IMR-90 (cell line): ENCODE results near the gene KCNIP1. TPM values are rescaled to one million over a fixed set of nuclear protein-coding genes. Genes with fewer than 3 reads are reported as not detected.

Source experiments
- ATAC-seq: fragments of 200-7000 bp; cut with Tn5 transposase; 2 replicates; pipeline ENCODE4 v1.9.1; 2020; ENCODE audit warnings: low read depth, mild to moderate bottlenecking, moderate library complexity
- BruUV-seq: library from RNA; stranded (reverse); fragments of 400-500 nt; replicated peaks from 2 replicates; lab custom pipeline; 2021; lab: Mats Ljungman, UMichigan
- CTCF ChIA-PET: fragments of 300-600 bp; formaldehyde crosslinking; extraction: SDS; loops from one replicate; lab custom pipeline; 2021; ENCODE audit warnings: antibody characterized with exemption; lab: Yijun Ruan, JAX
- POLR2A ChIA-PET: fragments of 300-600 bp; sonication (Branson Sonifier 250); formaldehyde crosslinking; loops from one replicate; lab custom pipeline; 2022; ENCODE audit warnings: antibody characterized with exemption; ENCODE audit not compliant: unreplicated experiment; lab: Charles Lee
- DNase-seq: peaks from one replicate; pipeline ENCODE4 v3.0.0; 2013
- H2AFZ ChIP-seq: replicated peaks from 2 replicates; pipeline ENCODE3; 2013; ENCODE audit warnings: low read length, mild to moderate bottlenecking; ENCODE audit not compliant: poor library complexity
- H2AK5ac ChIP-seq: 2 replicates; pipeline ENCODE4 v1.6.1; 2013; ENCODE audit warnings: low read depth, low read length, inconsistent platforms
- H2AK9ac ChIP-seq: replicated peaks from 2 replicates; pipeline ENCODE3; 2013; ENCODE audit warnings: mild to moderate bottlenecking, low read depth, low read length, moderate library complexity; ENCODE audit not compliant: poor library complexity
- H2BK120ac ChIP-seq: 2 replicates; pipeline ENCODE4 v1.6.1; 2013; ENCODE audit warnings: low read depth, low read length, inconsistent platforms
- H2BK15ac ChIP-seq: 3 replicates; pipeline ENCODE4 v1.6.1; 2013; ENCODE audit warnings: low read depth, low read length, inconsistent platforms
- H2BK20ac ChIP-seq: 2 replicates; pipeline ENCODE4 v1.6.1; 2013; ENCODE audit warnings: low read depth, mild to moderate bottlenecking, inconsistent platforms, low read length, moderate library complexity
- H2BK5ac ChIP-seq: 2 replicates; pipeline ENCODE4 v1.6.1; 2013; ENCODE audit warnings: mild to moderate bottlenecking, low read depth, low read length, inconsistent platforms; ENCODE audit not compliant: poor library complexity, severe bottlenecking
- H3K14ac ChIP-seq: replicated peaks from 2 replicates; pipeline ENCODE4 v1.6.1; 2013; ENCODE audit warnings: low read depth, low read length, inconsistent platforms
- H3K18ac ChIP-seq: 2 replicates; pipeline ENCODE4 v1.6.1; 2013; ENCODE audit warnings: low read depth, low read length, control low read depth
- H3K23ac ChIP-seq: 2 replicates; pipeline ENCODE4 v1.6.1; 2013; ENCODE audit warnings: low read depth, low read length, inconsistent platforms
- H3K27ac ChIP-seq: 2 replicates; pipeline ENCODE4 v1.5.1; 2013; ENCODE audit warnings: mild to moderate bottlenecking, control low read depth, low read length; ENCODE audit not compliant: insufficient read depth
- H3K27me3 ChIP-seq: 2 replicates; pipeline ENCODE4 v1.6.1; 2013; ENCODE audit warnings: low read length; ENCODE audit not compliant: control insufficient read depth, insufficient read depth
- H3K36me3 ChIP-seq: 2 replicates; pipeline ENCODE4 v1.6.1; 2013; ENCODE audit warnings: low read length, mixed read lengths; ENCODE audit not compliant: control insufficient read depth, insufficient read depth
- H3K4ac ChIP-seq: 2 replicates; pipeline ENCODE4 v1.6.1; 2013; ENCODE audit warnings: low read depth, low read length, inconsistent platforms
- H3K4me1 ChIP-seq: 2 replicates; pipeline ENCODE4 v1.6.1; 2013; ENCODE audit warnings: low read length, mixed read lengths; ENCODE audit not compliant: control insufficient read depth, insufficient read depth
- H3K4me2 ChIP-seq: 2 replicates; pipeline ENCODE4 v1.6.1; 2013; ENCODE audit warnings: low read depth, mild to moderate bottlenecking, control low read depth, low read length, moderate library complexity
- H3K4me3 ChIP-seq: 2 replicates; pipeline ENCODE4 v1.5.1; 2013; ENCODE audit warnings: low read depth, mild to moderate bottlenecking, control low read depth, low read length, moderate library complexity; ENCODE audit not compliant: insufficient read depth
- H3K56ac ChIP-seq: 2 replicates; pipeline ENCODE4 v1.6.1; 2013; ENCODE audit warnings: low read length, inconsistent platforms; ENCODE audit not compliant: insufficient read depth; ENCODE audit errors: extremely low read depth
- H3K79me1 ChIP-seq, 2 experiments: 2 replicates each; pipeline ENCODE4 v1.6.1; 2013; ENCODE audit warnings: low read length in 2 of 2, inconsistent platforms in 1 of 2, low read depth in 1 of 2
- H3K9ac ChIP-seq: 2 replicates; pipeline ENCODE4 v1.6.1; 2013; ENCODE audit warnings: low read depth, low read length, control low read depth
- H3K9me1 ChIP-seq: 2 replicates; pipeline ENCODE4 v1.6.1; 2013; ENCODE audit warnings: low read length, inconsistent platforms; ENCODE audit not compliant: insufficient read depth
- H3K9me3 ChIP-seq: 2 replicates; pipeline ENCODE4 v1.6.1; 2013; ENCODE audit warnings: low read length; ENCODE audit not compliant: control insufficient read depth, insufficient read depth
- H4K20me1 ChIP-seq: 2 replicates; pipeline ENCODE4 v1.6.1; 2013; ENCODE audit warnings: low read length, inconsistent platforms; ENCODE audit not compliant: insufficient read depth
- H4K5ac ChIP-seq: 2 replicates; pipeline ENCODE4 v1.6.1; 2013; ENCODE audit warnings: mild to moderate bottlenecking, low read depth, low read length, control low read depth
- H4K8ac ChIP-seq, 2 experiments: 2 replicates each; pipeline ENCODE4 v1.6.1; 2013; ENCODE audit warnings: low read depth in 2 of 2, low read length in 2 of 2, control low read depth in 1 of 2, inconsistent platforms in 1 of 2
- H4K91ac ChIP-seq: 2 replicates; pipeline ENCODE4 v1.6.1; 2013; ENCODE audit warnings: low read depth, low read length, inconsistent platforms; ENCODE audit not compliant: insufficient read depth
- CHD1 ChIP-seq: IDR thresholded peaks from 2 replicates; pipeline ENCODE4 v1.6.1; 2012; ENCODE audit warnings: low read depth, low read length, improper control_type of control experiment
- FOS ChIP-seq: fragments of 150-350 bp; IDR thresholded peaks from 2 replicates; pipeline ENCODE4 v1.6.1; 2016; ENCODE audit warnings: low read depth, low read length
- MAFK ChIP-seq: IDR thresholded peaks from 2 replicates; pipeline ENCODE4 v1.6.1; 2012; ENCODE audit warnings: low read depth, low read length, improper control_type of control experiment
- NFE2L2 ChIP-seq: fragments of 150-350 bp; IDR thresholded peaks from 2 replicates; pipeline ENCODE4 v1.6.1; 2016; ENCODE audit warnings: low read depth, mild to moderate bottlenecking, low read length
- POLR2A ChIP-seq: IDR thresholded peaks from 2 replicates; pipeline ENCODE4 v1.6.1; 2012; ENCODE audit warnings: mild to moderate bottlenecking, low read depth, low read length
- RAD21 ChIP-seq: IDR thresholded peaks from 2 replicates; pipeline ENCODE4 v1.6.1; 2012; ENCODE audit warnings: low read length, improper control_type of control experiment
- RCOR1 ChIP-seq: IDR thresholded peaks from 2 replicates; pipeline ENCODE4 v1.6.1; 2012; ENCODE audit warnings: mild to moderate bottlenecking, low read length, improper control_type of control experiment; ENCODE audit not compliant: insufficient replicate concordance
- WGBS, 2 experiments: methylation state at CpG; one replicate each; pipeline versions ENCODE4 v1.1.5 to v1.1.7; 2013; ENCODE audit warnings: missing lambda C conversion rate in 2 of 2; ENCODE audit not compliant: insufficient read length in 1 of 2; ENCODE audit errors: extremely low coverage in 2 of 2; 5-methylcytosine and 5-hydroxymethylcytosine counted together
- dilution Hi-C: fragments of 300-500 bp; cut with HindIII; formaldehyde crosslinking; loops from one replicate; pipeline ENCODE4 v1.14.3; 2018; ENCODE audit warnings: low sequenced_read_pairs; ENCODE audit not compliant: unreplicated experiment
- in situ Hi-C: fragments of 300-500 bp; cut with MboI; formaldehyde crosslinking; loops from 3 replicates; pipeline ENCODE4 v1.14.3; 2019; ENCODE audit warnings: low sequenced_read_pairs, inconsistent platforms, mixed read lengths
- intact Hi-C: fragments of 100-400 bp; cut with micrococcal nuclease; formaldehyde crosslinking; loops from 2 replicates; pipeline ENCODE4 v1.10.0; 2022
- polyA plus RNA-seq, 3 experiments: library from polyadenylated mRNA; depleted of rRNA; stranded (reverse); fragments of >200 nt; gene quantifications; 2 replicates each; pipeline ENCODE4 v1.2.3, GENCODE V29; 2012; ENCODE audit warnings: low replicate concordance in 1 of 3
- total RNA-seq: library from RNA; depleted of rRNA; stranded (reverse); fragments of >200 nt; gene quantifications from 2 replicates; pipeline ENCODE4 v1.2.3, GENCODE V29; 2012
- TF ChIP-seq, protein P1 (sequence below): fragments of 150-350 bp; IDR thresholded peaks from 2 replicates; pipeline ENCODE4 v1.6.1; 2017; ENCODE audit warnings: mild to moderate bottlenecking, antibody characterized with exemption, low read length, low read depth
- TF ChIP-seq, protein P2 (sequence below): fragments of 150-350 bp; IDR thresholded peaks from 2 replicates; pipeline ENCODE4 v1.6.1; 2016; ENCODE audit warnings: low read depth, mild to moderate bottlenecking, low read length, moderate library complexity, borderline replicate concordance

KCNIP1 gene
- total and polyA plus RNA-seq, 2 of the 4 experiments (the other 2 are of a cell fraction), result not detected

DNA sequence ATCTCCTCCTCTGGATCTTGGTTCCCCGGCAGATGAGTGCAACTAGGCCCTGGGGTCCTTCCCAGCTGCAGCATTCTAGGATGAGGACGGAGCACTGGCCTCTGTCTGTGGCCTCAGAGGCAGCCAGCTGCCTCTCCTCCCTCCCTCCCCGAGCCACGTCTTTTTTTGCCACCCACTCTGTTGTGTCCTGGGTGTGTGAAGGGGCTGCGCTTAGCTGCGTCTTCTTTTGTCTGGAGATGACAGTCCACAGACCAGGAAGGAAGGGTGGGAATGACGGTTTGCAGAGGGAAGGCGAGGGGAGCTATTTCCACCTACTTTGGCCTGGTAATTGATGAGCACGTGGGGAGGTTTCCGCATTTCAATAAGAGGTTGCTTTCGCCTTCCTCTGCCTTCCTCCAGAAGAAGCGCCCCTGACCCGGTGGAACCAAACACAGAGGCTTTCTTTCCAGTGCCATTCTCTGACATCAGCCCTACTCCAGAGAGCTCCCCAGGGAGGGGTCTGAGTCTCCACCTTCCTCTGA, 245.2 kb downstream of the KCNIP1 start:
- no peak overlapping the region for H3K18ac ChIP-seq
- no peaks in the 10 kb centered on the region for H3K36me3 ChIP-seq
- ATAC-seq, result no peak
- H2AK9ac ChIP-seq, result no peak overlapping the region
- no peak overlapping the region for H3K14ac ChIP-seq
- no peak overlapping the region for H2BK20ac ChIP-seq
- no peak overlapping the region for H4K8ac ChIP-seq
- TF ChIP-seq FOS, result no peak
- TF ChIP-seq MAFK, result no peak
- TF ChIP-seq, protein P1, sequence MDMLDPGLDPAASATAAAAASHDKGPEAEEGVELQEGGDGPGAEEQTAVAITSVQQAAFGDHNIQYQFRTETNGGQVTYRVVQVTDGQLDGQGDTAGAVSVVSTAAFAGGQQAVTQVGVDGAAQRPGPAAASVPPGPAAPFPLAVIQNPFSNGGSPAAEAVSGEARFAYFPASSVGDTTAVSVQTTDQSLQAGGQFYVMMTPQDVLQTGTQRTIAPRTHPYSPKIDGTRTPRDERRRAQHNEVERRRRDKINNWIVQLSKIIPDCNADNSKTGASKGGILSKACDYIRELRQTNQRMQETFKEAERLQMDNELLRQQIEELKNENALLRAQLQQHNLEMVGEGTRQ, result no peak
- no peak for TF ChIP-seq NFE2L2
- no peak for TF ChIP-seq RCOR1
- no peak for TF ChIP-seq POLR2A
- no peak for TF ChIP-seq CHD1
- no peak for TF ChIP-seq RAD21
- TF ChIP-seq, protein P2, sequence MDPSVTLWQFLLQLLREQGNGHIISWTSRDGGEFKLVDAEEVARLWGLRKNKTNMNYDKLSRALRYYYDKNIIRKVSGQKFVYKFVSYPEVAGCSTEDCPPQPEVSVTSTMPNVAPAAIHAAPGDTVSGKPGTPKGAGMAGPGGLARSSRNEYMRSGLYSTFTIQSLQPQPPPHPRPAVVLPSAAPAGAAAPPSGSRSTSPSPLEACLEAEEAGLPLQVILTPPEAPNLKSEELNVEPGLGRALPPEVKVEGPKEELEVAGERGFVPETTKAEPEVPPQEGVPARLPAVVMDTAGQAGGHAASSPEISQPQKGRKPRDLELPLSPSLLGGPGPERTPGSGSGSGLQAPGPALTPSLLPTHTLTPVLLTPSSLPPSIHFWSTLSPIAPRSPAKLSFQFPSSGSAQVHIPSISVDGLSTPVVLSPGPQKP, result no peak
- H2AK5ac ChIP-seq, result no peak overlapping the region
- H3K23ac ChIP-seq, result no peak overlapping the region
- H3K4ac ChIP-seq, result no peak overlapping the region
- no peak overlapping the region for H4K5ac ChIP-seq
- dilution Hi-C loops, result no loop called here
- ChIA-PET CTCF (interaction anchor here (1.2 kb wide), 1 partner anchor 42 kb away, joined by 4 read pairs; no protein-coding TSS in a partner anchor), POLR2A (no interaction called here)
- H3K4me3 ChIP-seq, result no peak overlapping the region
- H2BK5ac ChIP-seq, result no peak overlapping the region
- no peak overlapping the region for H3K56ac ChIP-seq
- H3K27me3 ChIP-seq, result peaks cover 35% of the 10 kb centered on the region
- H2BK15ac ChIP-seq, result no peak overlapping the region
- H3K9me1 ChIP-seq, result no peaks in the 10 kb centered on the region
- intact Hi-C loops, result no loop called here
- H2BK120ac ChIP-seq, result no peak overlapping the region
- no peak overlapping the region for H3K9ac ChIP-seq
- no TSS peak for BruUV-seq
- no peaks in the 10 kb centered on the region for H4K20me1 ChIP-seq
- WGBS, 2 experiments, result 66% methylated on average over 4 of the region's 13 CpGs; no CpG with 5 or more reads in 1 of the 2 experiments
- no peak overlapping the region for H3K4me2 ChIP-seq
- in situ Hi-C loops, result loop anchor here (5.0 kb wide), 1 partner anchor 583 kb away; no protein-coding TSS in a partner anchor
- DNase-seq, result no peak
- H3K9me3 ChIP-seq, result no peaks in the 10 kb centered on the region
- H4K91ac ChIP-seq, result no peak overlapping the region
- no peak overlapping the region for H2AFZ ChIP-seq
- no peaks in the 10 kb centered on the region for H3K79me1 ChIP-seq
- H3K27ac ChIP-seq, result no peak overlapping the region
- peaks cover 2% of the 10 kb centered on the region; the same call in 1 of the 2 replicates for H3K4me1 ChIP-seq
